Stimulated activated CD8-positive, alpha-beta memory T cell treated with anti-CD3 and anti-CD28 coated beads, Interleukin-12 subunit alpha, Interleukin-12 subunit beta, amount 100 ng/mL, for 24 hours (primary cell): ENCODE measurements around the gene IL1RAPL1.

Source experiments
- DNase-seq: peaks from one replicate; pipeline ENCODE4 v3.0.0-alpha.2; 2020; ENCODE audit errors: extremely low read depth

The IL1RAPL1 gene

GRCh38 chrX:29787656-29788055 is 1200.4 kb downstream of the IL1RAPL1 start:
- DNase-seq, result no peak

DNA sequence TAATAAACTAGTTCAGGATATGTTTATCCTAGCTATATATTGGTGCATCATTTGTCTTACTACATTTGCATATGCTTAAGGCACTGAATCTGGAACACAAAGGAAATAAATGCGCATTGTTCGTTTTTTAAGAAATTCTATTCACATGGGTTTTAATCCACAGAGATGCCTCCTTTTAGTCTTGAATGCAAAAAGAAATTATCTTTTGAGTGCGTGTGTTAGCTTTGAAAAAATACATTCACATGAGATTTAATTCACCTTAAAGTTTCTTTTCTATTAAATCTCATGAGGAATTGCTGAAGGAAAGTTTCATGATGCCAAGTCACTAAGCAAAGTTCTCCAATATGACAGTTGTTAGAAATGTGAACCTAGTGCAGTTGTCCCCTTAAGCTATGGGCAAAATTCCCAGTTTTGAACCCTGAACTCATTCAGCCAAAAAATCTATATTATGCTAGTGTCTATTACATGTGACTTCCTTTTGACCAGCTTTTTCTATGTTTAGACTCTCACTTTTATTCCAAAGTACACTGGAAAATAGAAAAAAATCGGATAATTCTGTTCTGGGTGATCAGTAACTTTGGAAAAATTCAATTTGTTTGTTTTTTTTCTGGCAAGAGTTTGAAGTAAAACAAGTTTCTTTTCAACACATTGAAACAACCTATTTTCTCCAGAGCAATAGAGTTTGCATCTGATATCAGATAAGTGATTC is 1201.9 kb downstream of the IL1RAPL1 start:
- DNase-seq, result no peak

DNA sequence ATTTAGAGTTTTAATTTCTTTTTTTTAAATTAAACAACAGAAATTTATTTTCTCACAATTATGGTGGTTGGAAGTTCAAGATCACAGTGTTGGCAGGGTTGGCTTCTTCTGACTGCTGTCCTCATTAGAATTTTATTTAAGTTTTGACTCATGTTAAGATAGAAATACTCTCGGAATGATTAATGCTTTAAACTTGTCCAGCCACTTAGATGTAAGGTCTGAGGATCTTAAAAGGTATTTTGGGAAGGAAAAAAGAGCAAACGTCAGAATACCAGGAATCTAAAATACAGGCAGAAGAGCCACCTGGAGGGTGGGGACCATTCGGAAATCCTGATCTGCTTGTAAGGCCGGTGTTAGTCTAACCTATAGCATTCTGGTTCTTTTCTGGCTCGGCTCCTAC is 1205.1 kb downstream of the IL1RAPL1 start:
- no peak for DNase-seq

DNA sequence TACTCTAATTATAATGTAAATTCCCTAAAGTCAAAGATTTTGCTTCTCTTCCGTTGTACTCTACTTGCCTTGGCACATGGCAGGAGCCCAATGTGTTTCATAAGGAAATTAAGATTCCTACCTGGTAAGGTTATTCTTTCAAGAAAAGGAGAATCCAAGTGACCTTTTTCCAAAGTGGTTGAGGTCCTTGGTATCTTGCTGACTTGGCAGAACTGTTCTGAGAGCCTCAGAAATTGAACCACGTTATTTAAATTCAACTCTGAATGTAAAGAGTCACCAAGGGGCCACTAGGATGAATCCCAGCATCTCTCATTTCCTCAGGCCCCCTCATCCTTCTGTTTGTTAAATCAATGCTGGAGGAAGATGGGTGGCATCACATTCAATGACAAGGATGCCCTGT is 1209.9 kb downstream of the IL1RAPL1 start:
- no peak for DNase-seq

GRCh38 chrX:29798469-29798868 is 1211.2 kb downstream of the IL1RAPL1 start:
- DNase-seq, result no peak

GRCh38 chrX:29813174-29813573 is 1225.9 kb downstream of the IL1RAPL1 start:
- DNase-seq, result no peak

DNA sequence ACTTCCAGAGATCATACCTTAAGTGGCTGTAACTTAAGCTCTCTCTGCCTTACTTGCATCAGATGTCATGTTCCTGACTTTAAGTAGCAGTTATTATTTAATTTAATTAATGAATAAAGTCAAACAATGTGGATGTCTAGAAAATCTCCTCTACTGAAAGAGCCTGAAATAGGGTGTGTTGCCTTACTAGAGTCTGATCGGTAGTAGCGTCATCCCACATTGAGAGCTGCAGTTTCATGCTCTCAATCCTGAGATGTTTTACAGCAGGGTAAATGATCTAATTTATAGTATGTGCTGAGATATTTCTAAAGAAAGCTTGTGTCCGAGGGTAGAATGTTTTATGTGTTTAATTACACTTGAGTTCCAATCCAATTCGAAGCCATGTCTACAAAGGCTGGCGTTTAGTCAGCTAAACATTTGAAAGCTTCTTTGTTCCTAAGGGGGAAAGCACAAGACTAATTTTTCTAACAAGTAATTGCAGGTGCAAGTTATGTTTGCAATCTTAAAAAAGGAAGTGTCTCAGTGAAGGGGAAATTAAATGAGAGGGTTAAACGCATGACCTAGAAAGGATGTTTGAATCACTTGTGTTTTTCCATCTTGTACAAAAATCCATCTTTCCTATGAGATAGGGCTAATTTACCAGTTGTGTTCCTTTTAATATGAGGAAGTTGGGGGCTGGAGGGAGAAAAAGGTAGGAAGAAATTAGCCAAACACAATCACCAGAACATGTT is 1237.1 kb downstream of the IL1RAPL1 start:
- DNase-seq, result no peak

DNA sequence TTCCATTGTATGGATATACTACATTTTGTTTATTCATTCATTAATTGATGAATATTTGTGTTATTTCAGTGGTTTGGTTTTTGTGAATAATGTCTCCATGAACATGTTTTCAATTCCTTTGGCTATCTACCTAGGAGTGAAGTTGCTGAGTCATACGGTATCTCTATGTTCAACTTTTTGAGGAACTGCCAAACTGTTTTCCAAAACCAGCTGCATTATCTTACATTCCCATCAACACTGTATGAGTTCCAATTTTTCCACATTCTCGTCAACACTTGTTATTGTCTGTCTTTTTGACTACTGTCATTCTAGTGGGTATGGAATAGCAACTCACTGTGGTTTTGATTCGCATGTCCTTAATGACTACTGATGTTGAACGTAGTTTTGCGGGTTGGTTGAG is 1239.5 kb downstream of the IL1RAPL1 start:
- no peak for DNase-seq

- DNase-seq, result no peak
These were observed 1247.1 kb downstream of the IL1RAPL1 start for GRCh38 chrX:29834311-29834710.

GRCh38 chrX:29834764-29835163 is 1247.5 kb downstream of the IL1RAPL1 start:
- DNase-seq, result no peak

DNA sequence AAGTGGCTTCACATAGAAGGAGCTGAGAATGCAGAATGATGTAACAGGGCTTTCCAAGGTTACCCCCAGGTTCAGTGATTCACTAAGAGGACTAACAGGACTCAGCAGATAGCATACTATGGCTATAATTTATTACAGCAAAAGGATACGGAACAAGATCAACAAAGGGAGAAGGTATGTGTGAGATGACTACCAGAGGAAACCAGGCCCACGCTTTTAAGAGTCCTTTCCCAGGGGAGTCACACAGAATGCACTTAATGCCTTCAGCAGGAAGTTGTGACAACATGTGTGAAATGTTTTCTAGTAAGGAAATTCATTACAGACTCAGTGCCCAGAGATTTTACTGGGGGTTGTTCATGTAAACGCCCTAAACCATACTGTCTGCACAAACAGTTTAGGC is 1254.5 kb downstream of the IL1RAPL1 start:
- DNase-seq, result no peak

GRCh38 chrX:29842552-29842951 is 1255.3 kb downstream of the IL1RAPL1 start:
- no peak for DNase-seq

- no peak for DNase-seq
These were observed 1264.8 kb downstream of the IL1RAPL1 start for GRCh38 chrX:29851857-29852605.

DNA sequence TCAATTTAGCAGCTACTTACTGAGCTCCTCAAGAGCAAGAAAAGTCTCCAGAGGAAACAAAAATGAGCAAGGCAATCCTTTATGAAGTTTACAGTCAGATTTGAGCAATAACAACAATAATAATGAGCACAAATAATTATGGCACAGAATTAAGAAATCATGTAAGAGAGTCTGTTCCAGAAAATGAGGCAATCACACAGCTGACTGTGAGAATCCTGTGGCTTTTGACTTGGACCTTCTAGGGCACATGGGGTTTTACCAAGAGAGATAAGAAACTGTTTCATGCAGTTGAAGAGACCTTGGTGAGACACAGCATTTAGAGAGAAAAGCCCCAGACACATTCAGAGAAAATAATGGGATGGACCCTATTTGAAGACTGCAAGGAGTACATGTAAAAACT is 1265.5 kb downstream of the IL1RAPL1 start:
- DNase-seq, result no peak

DNA sequence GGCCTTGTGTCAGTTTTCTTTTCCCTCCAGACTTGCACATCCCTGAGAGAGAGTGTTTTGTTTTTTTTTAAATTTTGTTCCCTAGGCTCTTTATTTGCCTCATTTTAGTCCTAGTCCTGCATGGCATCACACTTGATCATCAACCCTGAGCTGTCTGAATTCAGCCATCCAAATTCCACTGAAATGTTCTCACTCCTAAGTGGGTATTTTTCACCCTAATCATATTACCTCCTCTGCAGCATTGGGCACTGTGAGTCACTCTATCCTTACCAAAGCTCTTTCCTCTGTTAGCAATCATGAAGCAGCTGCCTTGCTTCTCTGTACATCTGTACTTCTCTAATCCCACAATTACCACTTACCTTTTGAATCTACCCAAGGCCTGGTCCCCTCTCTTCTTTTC is 1271.5 kb downstream of the IL1RAPL1 start:
- no peak for DNase-seq

DNA sequence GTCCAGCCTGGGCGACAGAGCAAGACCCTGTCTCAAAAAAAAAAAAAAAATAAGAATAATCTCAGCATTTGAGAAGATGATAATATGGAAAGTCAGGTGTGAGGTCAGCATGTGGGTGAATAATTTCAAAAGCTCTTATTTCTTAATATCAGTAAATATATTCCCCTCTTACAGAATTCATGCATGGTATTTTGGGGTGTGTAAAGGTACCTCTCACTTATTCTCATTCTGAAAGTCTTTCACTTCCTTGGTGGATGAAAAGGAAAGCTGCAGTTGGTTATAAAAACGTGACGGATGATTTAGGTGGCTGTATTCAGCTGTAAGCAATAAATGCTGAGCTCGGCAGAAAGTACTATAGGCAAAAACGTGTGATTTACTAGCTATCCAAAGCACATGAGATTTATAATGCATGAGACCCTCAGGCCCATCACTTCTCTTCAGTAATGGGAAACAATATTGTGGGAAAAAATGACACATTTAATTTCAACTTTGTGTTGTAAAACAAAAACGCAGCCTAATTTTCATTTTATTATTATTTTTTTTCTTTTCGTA is 1275.0 kb downstream of the IL1RAPL1 start:
- DNase-seq, result no peak

GRCh38 chrX:29867971-29868370 is 1280.7 kb downstream of the IL1RAPL1 start:
- DNase-seq, result no peak

DNA sequence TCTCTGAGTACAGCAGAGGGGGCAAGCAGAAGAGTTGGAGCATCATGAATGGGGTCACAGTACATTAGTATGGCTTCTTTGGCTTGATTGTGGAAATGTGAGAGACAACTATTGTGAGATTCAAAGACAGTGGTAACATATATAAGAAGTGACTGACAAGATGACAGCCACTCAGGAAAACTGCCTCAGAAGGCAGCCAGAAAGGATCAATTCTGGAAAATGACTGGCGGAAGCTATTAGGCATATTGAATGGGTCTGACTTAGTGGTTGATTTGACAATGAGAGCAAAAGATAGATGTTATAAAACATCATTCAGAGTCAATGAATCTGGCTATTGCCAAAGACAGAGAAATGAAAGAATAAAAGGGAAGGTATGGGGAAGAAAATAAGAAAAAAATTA is 1282.6 kb downstream of the IL1RAPL1 start:
- DNase-seq, result no peak

GRCh38 chrX:29870608-29871007 is 1283.4 kb downstream of the IL1RAPL1 start:
- no peak for DNase-seq

GRCh38 chrX:29872831-29873230 is 1285.6 kb downstream of the IL1RAPL1 start:
- no peak for DNase-seq

DNA sequence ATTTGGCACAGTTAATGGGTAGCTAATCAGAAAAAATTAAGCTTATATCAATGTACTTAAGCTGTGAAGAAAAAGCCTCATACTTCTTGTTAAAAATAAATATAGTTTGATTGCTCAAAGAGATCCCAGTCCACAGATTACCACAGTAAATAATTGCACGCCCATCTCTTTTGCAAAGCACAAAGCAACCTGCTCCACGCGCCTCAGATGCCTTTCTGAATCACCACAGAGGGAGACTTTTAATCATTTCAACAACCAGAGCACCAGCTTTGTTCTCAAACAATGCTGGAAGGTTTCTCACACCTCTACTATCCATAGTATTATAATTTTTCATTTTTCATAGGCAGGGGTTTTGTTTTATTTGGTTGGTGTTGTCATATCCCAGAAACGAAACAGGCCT is 1289.5 kb downstream of the IL1RAPL1 start:
- no peak for DNase-seq

GRCh38 chrX:29880977-29881376 is 1293.7 kb downstream of the IL1RAPL1 start:
- no peak for DNase-seq

GRCh38 chrX:29890004-29890403 is 1302.8 kb downstream of the IL1RAPL1 start:
- no peak for DNase-seq
